MV-4-11 (cell line): ENCODE results near the gene CNEP1R1.

Source experiments
- DNase-seq: peaks from one replicate; lab custom pipeline; 2025; lab: John Stamatoyannopoulos, UW

CNEP1R1 gene

GRCh38 chr16:50017553-50017952 lies 7.5 kb upstream of the CNEP1R1 start:
- no peak for DNase-seq

GRCh38 chr16:50021544-50021943 lies 3.5 kb upstream of the CNEP1R1 start:
- DNase-seq: peak; percentile 76

- DNase-seq: no peak
These were observed 1.4 kb upstream of the CNEP1R1 start for GRCh38 chr16:50023641-50024040.

GRCh38 chr16:50024207-50024606 lies 818 bp upstream of the CNEP1R1 start:
- DNase-seq: no peak

GRCh38 chr16:50025537-50025931 lies 509 bp downstream of the CNEP1R1 start:
- no peak for DNase-seq

- DNase-seq: no peak
These were observed 2.8 kb downstream of the CNEP1R1 start for GRCh38 chr16:50027829-50028228.

- DNase-seq: no peak
These were observed 10.5 kb downstream of the CNEP1R1 start for GRCh38 chr16:50035468-50035992.

GRCh38 chr16:50036426-50036825 lies 11.4 kb downstream of the CNEP1R1 start:
- DNase-seq: no peak

- DNase-seq: peak; percentile 77
These were observed 12.7 kb downstream of the CNEP1R1 start for GRCh38 chr16:50037662-50038220.

GRCh38 chr16:50038286-50038685 lies 13.3 kb downstream of the CNEP1R1 start:
- peak; percentile 10 for DNase-seq

GRCh38 chr16:50038756-50039529 lies 13.9 kb downstream of the CNEP1R1 start:
- DNase-seq: peak; percentile 95

- DNase-seq: no peak
These were observed 15.0 kb downstream of the CNEP1R1 start for GRCh38 chr16:50040018-50040417.

GRCh38 chr16:50040710-50041109 lies 15.7 kb downstream of the CNEP1R1 start:
- no peak for DNase-seq

GRCh38 chr16:50043358-50043757 lies 18.3 kb downstream of the CNEP1R1 start:
- no peak for DNase-seq

- no peak for DNase-seq
These were observed 20.4 kb downstream of the CNEP1R1 start for GRCh38 chr16:50045412-50045811.

GRCh38 chr16:50046853-50047252 lies 21.8 kb downstream of the CNEP1R1 start:
- DNase-seq: no peak

- no peak for DNase-seq
These were observed 22.8 kb downstream of the CNEP1R1 start for GRCh38 chr16:50047864-50048263.

GRCh38 chr16:50050802-50051201 lies 25.8 kb downstream of the CNEP1R1 start:
- DNase-seq: no peak

GRCh38 chr16:50056226-50056625 lies 31.2 kb downstream of the CNEP1R1 start:
- DNase-seq: no peak

GRCh38 chr16:50058091-50058771 lies 33.2 kb downstream of the CNEP1R1 start:
- DNase-seq: no peak

- DNase-seq: no peak
These were observed 34.1 kb downstream of the CNEP1R1 start for GRCh38 chr16:50059111-50059510.

GRCh38 chr16:50059669-50060068 lies 34.6 kb downstream of the CNEP1R1 start:
- DNase-seq: no peak

GRCh38 chr16:50061326-50061725 lies 36.3 kb downstream of the CNEP1R1 start:
- DNase-seq: no peak
